Lower leg skin (tissue), 3 donors: Measurements from ENCODE around the gene ABI1.

ENCODE experiments used
- CTCF ChIP-seq, 3 donors: fragments of 450-650 bp; IDR thresholded peaks; one replicate each; pipeline ENCODE4 v1.5.1; 2016; ENCODE audit warnings: antibody characterized with exemption in 3 of 3, mild to moderate bottlenecking in 3 of 3, moderate library complexity in 2 of 3
- POLR2A ChIP-seq, 2 donors: fragments of 450-650 bp; IDR thresholded peaks; one replicate each; pipeline ENCODE4 v1.6.1; 2016 to 2017; ENCODE audit warnings: antibody characterized with exemption in 2 of 2, mild to moderate bottlenecking in 1 of 2, moderate library complexity in 1 of 2

GRCh38 chr10:26711324-26711723 lies 149.4 kb downstream of the ABI1 start:
- no peak for TF ChIP-seq CTCF (IDR thresholded peaks at IDR 0.05)
- TF ChIP-seq POLR2A (IDR thresholded peaks at IDR 0.05): no peak
